Suppressor macrophage (primary cell): Measurements from ENCODE around the gene STEAP3.

ENCODE experiments used
- DNase-seq, 4 experiments: peaks; one replicate each; pipeline ENCODE4 v3.0.0-alpha.2; 2020 to 2022

Gene STEAP3

GRCh38 chr2:119247844-119248271, 24.2 kb downstream of the STEAP3 start:
- no peak for DNase-seq

GRCh38 chr2:119248311-119248710, 24.7 kb downstream of the STEAP3 start:
- DNase-seq: no peak

DNA sequence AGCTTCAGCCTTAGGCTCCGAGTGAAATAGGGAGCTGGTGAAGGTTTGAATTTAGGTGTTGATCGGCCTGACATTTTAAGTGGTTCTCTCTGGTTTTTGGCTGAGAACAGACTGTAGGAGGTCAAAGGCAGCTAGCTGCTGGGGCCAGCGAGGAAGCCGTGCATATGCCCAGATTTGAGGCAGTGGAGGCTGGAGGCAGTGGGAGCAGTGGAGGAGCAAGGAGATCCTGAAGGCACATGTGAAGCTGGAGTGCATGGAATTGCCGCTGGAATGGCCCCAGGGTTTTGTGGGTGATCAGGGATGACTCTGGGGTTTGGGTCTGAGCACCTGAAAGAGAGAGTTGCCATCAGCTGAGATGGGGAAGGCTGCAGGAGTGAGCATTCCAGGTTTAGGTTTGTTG, 25.1 kb downstream of the STEAP3 start:
- DNase-seq: no peak

DNA sequence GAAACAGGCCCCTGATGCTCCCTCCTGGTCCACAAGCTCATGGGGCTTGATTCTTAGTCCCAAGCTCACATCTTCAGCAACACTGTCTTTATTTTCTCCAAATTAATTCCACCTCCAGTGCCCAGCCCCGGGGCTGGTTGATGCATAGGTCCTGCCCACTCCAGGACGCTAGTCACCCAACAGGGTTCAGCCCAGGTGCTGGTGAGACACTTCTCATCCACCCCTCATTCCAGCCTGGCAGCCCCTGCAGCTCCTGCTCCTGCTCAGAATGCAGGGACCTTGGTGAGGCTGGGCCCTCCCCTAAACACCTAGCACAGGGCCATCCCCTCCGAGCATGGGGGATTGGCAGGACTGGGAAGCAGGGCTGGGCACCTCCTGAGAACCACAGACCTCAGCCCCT, 25.7 kb downstream of the STEAP3 start:
- DNase-seq: no peak

- no peak for DNase-seq
Observed at GRCh38 chr2:119249855-119250717, 26.5 kb downstream of the STEAP3 start.

DNA sequence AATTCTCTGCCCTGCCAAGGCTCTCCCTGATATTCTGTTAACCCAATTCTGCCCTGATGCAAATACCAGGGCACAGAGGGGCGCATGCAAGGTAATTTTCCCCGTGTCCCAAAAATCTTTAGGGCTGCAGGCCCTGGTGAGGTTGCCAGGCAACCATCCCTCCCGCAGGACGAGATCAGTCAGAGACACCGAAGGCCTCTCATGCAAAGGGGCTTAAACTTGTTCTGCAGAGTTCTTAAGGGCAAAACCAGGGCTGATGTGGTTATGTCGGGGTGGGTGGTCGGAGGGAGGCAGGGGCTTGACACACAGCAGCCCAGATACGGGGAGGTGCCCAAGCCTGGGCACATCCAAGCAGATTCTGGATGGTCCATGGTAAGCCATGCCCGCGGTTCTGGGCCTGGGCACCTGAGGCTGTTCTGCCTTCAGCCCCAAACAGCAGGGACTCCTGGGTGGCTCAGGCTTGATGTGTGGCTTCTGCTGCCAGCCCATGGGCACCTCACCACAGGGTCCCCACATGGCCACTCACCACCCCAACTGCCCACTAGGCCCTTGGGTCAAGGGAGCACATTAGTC, 27.2 kb downstream of the STEAP3 start:
- DNase-seq: no peak

DNA sequence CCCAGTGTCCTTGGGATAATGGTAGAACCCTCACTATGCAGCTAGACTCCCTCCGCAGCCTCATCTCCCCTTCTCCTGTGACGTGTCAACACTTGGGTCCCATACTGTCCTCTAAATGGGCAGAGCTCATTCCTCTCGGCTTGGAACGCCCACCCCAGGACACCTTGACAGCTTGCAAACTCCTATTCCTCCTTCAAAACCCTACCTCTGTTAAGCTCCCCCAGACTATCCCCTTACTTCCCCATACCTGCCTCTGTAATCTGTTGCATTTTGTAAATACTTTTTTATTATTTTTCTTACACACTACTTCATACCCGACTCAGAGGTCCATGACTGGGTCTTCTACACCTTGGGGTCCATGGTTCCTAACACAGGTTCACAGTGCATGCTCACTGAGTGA, 28.0 kb downstream of the STEAP3 start:
- no peak for DNase-seq

- DNase-seq: peak in 1 of 4 experiments; percentile 9
Observed at GRCh38 chr2:119252186-119253113, 28.8 kb downstream of the STEAP3 start.

- peak in 1 of 4 experiments; percentile 8 for DNase-seq
Observed at GRCh38 chr2:119253114-119253702, 29.6 kb downstream of the STEAP3 start.

DNA sequence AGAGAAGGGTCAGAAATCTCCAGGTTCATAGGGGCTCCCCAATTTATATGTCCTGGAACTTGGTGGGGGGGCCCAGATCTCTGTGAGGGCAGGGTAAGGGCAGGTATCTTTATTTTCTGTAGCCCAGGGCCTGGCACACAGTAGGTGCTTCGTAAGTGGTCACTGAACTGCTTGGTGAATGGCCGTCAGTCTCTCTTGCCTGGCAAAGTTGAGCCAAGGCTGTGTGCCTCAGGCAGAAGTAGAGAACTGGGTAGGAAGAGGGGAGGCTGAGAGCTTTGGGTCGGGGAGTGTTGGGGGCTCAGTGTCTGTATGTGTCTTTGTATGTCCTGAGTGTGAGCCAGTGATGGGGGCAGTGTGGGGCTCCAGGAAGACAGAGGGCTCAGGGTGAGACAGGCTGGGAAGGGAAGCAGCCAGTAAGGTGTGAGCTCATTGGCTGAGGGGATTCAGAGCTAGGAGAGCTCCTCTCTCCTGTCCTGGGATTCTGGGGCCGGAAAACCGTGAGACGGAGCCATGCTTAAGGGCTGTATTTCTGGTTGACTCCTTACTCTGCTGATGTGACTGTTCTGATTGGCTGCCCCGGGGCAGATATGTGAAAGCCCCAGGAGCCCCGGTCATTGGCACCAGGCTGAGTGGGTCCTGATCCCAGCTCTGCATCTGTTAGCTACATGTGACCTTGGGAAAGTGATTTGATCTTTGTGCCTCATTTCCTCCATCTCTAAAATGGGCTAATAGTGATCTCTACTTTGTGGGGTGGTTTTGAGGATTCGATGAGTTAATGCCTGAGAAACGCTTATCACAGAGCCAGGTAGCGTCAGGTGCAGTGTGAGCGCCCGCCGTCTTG, 30.3 kb downstream of the STEAP3 start:
- DNase-seq: no peak

GRCh38 chr2:119254601-119255080, 31.0 kb downstream of the STEAP3 start:
- no peak for DNase-seq

DNA sequence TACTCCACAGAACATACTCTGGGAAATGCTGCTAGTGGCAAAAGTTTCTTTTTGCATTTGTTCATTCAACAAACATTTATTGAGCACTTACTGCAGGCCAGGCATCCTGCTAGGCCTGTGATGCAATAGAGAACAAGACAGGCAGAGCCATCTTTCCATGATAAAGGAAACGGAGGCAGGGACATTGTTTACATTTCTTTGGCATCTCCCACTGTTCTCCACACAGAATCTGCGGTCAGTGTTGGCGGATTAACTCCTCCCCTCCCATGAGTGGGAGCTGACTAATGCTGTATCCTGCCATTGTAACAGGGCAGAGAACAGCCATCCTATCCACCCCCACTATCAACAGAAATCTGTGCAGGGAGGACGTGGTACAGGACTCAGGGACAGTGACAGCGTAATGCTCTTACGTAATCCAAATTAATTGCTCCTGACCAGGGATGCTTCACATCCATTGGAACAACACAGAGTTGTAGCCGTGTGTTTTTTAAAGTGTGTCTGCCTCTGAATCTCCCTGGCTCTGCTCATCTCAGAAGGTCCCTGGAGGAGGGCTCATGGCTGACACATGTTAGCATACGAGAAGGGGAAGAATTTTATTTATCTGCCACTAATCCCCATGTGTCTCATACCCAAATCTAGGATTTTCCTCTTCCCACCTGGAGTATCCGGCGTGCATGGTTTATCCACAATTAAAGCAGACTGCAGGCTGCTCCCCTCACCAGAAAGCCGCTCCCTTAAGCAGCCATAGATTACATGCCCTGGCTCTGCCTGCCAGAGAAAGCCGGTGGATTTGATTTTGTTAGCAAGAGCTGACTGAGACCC, 32.3 kb downstream of the STEAP3 start:
- DNase-seq: peak in 1 of 4 experiments; percentile 24

DNA sequence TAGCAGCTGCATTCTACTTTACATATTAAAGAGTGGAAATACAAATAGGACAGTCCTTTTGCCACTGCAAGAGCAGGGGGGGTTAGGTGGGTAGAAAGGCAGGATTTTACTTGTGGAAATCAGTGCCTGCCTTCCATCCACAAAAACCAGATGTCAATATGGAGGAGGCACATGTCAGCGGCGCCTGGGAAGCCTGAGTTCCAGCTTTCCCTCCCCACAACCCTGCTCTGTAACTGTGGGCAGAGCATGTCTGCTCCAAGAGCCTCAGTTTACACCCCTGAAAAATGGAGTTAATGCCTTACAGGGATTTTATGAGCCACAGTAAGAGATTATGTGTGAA, 32.9 kb downstream of the STEAP3 start:
- no peak for DNase-seq

GRCh38 chr2:119257198-119257597, 33.6 kb downstream of the STEAP3 start:
- DNase-seq: no peak

GRCh38 chr2:119259296-119259860, 35.7 kb downstream of the STEAP3 start:
- DNase-seq: no peak

GRCh38 chr2:119260646-119261492, 37.2 kb downstream of the STEAP3 start:
- no peak for DNase-seq

DNA sequence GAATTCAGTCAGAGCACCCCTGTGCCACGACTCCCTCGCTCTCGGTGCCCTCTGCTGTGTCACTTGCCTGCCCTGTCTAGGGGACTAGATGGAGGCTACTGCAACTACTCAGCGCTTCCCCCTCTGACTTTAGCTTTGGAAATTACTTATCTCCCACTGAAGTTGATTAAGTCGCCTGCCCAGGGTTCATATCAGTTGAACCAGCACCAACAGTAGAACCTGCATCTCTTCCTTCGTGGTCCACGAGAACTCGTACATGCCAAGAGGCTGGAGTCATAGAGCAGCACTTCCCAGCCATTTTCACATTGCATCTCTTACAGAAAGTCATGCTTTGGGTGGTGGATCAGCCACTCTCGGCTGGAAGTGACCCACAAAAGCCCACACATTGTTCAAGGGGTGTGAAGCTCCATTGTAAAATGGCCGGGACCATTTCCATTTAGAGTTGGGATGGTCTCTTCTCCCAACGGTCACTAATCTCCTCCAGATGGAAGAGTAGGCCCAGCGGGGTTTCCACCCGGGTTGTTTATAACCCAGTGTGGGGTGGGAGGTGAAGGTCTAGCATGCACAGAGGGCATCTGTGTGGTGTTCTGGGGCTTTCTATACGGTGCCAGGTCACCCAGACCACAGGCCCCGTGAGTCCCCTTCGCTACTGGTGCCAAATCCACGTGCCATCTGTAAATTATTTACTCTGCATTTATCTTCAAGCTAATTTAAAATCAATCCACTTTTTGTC, 38.0 kb downstream of the STEAP3 start:
- DNase-seq: no peak

DNA sequence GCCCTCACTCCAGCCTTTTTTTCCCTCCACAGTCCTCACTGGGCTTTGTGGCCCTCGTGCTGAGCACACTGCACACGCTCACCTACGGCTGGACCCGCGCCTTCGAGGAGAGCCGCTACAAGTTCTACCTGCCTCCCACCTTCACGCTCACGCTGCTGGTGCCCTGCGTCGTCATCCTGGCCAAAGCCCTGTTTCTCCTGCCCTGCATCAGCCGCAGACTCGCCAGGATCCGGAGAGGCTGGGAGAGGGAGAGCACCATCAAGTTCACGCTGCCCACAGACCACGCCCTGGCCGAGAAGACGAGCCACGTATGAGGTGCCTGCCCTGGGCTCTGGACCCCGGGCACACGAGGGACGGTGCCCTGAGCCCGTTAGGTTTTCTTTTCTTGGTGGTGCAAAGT, 39.4 kb downstream of the STEAP3 start:
- no peak for DNase-seq

- peak; percentile 78 to 86 (median 82) for DNase-seq
Observed at GRCh38 chr2:119263656-119264055, 40.0 kb downstream of the STEAP3 start.
